Fibroblast of pulmonary artery (primary cell): ENCODE results near the gene SLC9A9.

ENCODE experiments used
- DNase-seq: peaks from one replicate; pipeline ENCODE4 v3.0.0-alpha.2; 2010; ENCODE audit warnings: low read depth
- H3K4me3 ChIP-seq: replicated peaks from 2 replicates; pipeline ENCODE4 v1.5.1; 2011; ENCODE audit warnings: low read depth, mild to moderate bottlenecking, control low read depth, low read length, moderate library complexity
- CTCF ChIP-seq: IDR thresholded peaks from 2 replicates; pipeline ENCODE4 v1.5.1; 2011; ENCODE audit warnings: mild to moderate bottlenecking, control low read depth, low read length, inconsistent platforms; ENCODE audit errors: missing control alignments

The SLC9A9 gene

DNA sequence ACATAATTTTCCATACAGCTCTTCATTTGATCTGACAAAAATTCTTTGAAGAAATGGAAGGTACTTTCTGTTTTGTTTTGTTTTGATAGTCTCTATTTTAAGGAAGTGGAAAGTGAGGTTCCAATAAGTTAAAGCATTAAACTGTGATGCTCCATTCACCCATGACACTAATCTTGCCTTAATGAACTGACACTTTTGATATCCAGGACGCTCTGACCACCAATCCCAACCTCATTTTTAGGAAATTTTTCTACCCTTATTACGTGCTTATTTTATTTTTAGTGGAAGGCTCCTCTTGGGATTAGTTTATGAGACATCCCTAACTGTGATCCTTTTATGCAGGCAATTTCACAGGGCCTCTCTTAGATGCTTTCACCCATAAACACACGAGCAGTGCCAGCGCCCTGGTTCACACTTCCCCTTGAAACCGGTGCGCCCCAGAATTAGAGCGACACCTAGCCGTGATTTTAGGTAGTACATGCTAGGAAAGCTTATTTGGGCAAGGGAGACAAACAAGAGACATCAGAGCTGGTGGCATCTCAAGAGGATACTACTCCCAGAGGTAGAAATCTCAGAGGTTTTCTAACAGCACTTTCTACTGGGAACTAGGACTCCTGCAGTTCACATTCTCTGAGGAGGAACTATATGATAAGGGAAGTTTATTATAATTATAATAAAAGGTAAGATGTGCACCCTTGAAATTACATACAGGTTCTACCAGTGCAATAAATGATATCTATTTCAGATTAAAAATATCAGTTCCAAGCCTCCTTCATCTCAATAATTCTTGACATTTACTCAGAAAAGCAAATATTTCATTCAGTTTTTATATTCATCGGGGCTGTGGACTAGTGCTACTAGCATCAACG lies 173.9 kb downstream of the SLC9A9 start:
- no peak overlapping the region for H3K4me3 ChIP-seq
- DNase-seq, result peak; percentile 80
- peak; percentile 93 for TF ChIP-seq CTCF

DNA sequence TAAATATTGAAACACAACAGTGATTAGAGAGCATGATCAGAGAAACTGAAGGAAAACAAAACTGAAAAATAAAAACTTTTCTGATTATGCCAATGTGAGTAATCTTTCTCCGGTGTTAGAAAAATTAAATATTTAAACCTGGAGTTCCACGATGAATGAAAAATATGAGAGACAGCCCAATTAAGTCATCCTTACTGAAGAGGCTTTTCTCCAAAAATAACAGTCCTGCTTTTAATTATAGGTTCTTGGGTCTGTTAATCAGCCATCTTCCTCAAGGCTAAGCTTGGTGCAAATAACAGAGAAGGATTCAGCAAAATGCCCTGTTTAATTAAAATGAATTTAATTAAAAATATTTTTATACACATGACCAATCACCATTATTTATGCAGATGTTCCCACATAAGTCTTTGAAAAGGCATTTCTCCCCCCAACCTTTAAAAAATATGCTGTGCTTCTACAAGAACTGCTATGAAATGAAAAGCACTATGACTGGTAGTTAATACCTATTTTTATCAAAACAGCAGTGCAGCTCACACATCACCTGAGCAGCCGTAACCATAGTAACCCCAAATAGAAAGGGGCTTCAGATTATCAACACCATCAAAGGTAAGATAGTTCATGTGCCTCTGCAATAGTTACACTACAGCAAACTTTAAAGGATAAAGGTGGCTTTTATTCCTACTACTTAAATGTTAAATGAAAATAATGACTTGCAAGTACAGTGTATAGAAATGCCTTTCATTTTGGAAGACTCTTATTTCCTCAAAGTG lies 175.7 kb downstream of the SLC9A9 start:
- no peak for DNase-seq
- TF ChIP-seq CTCF, result no peak
- no peak overlapping the region for H3K4me3 ChIP-seq

DNA sequence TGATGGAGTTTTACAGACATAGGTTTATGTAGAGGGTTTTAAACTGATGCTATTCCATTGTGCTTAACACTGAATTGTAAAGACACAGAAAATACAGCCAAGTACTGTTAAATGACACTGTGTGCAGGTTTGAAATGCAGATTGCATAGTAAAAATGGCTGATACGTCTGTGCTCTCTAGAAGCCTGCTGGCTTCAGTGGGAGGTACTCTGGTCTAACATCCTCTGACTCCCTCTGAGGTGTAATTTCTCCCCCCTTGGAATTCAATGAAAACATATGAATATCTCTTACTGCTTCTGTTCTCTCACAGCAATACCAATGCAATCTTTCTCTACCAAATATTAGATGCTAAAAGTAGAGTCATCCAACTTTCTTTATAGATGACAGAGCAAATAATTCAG lies 176.6 kb downstream of the SLC9A9 start:
- no peak for DNase-seq
- no peak for TF ChIP-seq CTCF
- no peak overlapping the region for H3K4me3 ChIP-seq

GRCh38 chr3:143668924-143669790 lies 179.1 kb downstream of the SLC9A9 start:
- TF ChIP-seq CTCF, result no peak
- DNase-seq, result no peak
- no peak overlapping the region for H3K4me3 ChIP-seq

GRCh38 chr3:143668385-143668784 lies 179.9 kb downstream of the SLC9A9 start:
- DNase-seq, result no peak
- TF ChIP-seq CTCF, result no peak
- no peak overlapping the region for H3K4me3 ChIP-seq

DNA sequence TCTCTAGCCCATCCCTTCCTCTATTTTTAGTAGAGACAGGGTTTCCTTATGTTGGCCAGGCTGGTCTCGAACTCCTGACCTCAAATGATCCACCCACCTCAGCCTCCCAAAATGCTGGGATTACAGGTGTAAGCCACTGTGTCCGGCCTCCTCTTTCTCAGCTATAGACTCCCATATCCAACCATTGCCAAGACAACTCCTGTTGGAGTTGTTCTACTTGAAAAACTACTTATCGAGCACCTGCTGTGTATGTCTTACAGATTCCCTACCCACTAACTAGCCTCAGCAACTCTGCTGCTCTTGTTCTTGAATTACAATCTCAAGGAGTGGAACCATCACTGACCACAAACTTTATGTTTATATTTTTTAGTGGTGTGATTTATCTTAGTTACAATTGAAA lies 186.6 kb downstream of the SLC9A9 start:
- TF ChIP-seq CTCF, result no peak
- H3K4me3 ChIP-seq, result no peak overlapping the region
- DNase-seq, result no peak
